Measurements from ENCODE around the gene DCAF8.

DCAF8 gene

GRCh38 chr1:160227034-160227433 lies 35.3 kb downstream of the DCAF8 start:
- DNase-seq (ENCODE audit: low spot score), result no peak

GRCh38 chr1:160226623-160227022 lies 35.7 kb downstream of the DCAF8 start:
- H3K4me3 ChIP-seq, result no peak overlapping the region
- no peak for DNase-seq (ENCODE audit: low spot score)
- H3K27ac ChIP-seq, result no peak overlapping the region
- TF ChIP-seq CTCF (IDR thresholded peaks at IDR 0.05), result no peak

More at GRCh38 chr1:160227034-160227433, 35.3 kb downstream of the DCAF8 start:
- Histone ChIP-seq H3K4me3 (no peak overlapping the region), H3K27ac (no peak overlapping the region)
- TF ChIP-seq CTCF (IDR thresholded peaks at IDR 0.05), result no peak

GRCh38 chr1:160225345-160225744 lies 37.0 kb downstream of the DCAF8 start:
- DNase-seq (ENCODE audit: low spot score), result no peak
- no peak overlapping the region for H3K27ac ChIP-seq
- H3K4me3 ChIP-seq, result no peak overlapping the region

GRCh38 chr1:160224606-160225005 lies 37.7 kb downstream of the DCAF8 start:
- TF ChIP-seq CTCF (IDR thresholded peaks at IDR 0.05), result no peak
- DNase-seq (ENCODE audit: low spot score), result no peak
- Histone ChIP-seq H3K4me3 (no peak overlapping the region), H3K27ac (no peak overlapping the region)

More at GRCh38 chr1:160225345-160225744, 37.0 kb downstream of the DCAF8 start:
- no peak for TF ChIP-seq CTCF (IDR thresholded peaks at IDR 0.05)

GRCh38 chr1:160222546-160222945 lies 39.8 kb downstream of the DCAF8 start:
- DNase-seq (ENCODE audit: low spot score), result no peak
- no peak for TF ChIP-seq CTCF (IDR thresholded peaks at IDR 0.05)
- H3K4me3 ChIP-seq, result no peak overlapping the region
- no peak overlapping the region for H3K27ac ChIP-seq

- no peak for DNase-seq (ENCODE audit: low spot score)
- H3K4me3 ChIP-seq, result no peak overlapping the region
- TF ChIP-seq CTCF (IDR thresholded peaks at IDR 0.05), result no peak
- H3K27ac ChIP-seq, result no peak overlapping the region
These were observed 41.3 kb downstream of the DCAF8 start for GRCh38 chr1:160221089-160221488.

GRCh38 chr1:160220301-160220700 lies 42.0 kb downstream of the DCAF8 start:
- no peak for TF ChIP-seq CTCF (IDR thresholded peaks at IDR 0.05)
- no peak overlapping the region for H3K4me3 ChIP-seq
- no peak for DNase-seq (ENCODE audit: low spot score)
- H3K27ac ChIP-seq, result peak overlapping the region in 1 of 2 donors; percentile 62

Measured in coronary artery (tissue), 2 donors.